GM19372 (cell line): ENCODE measurements around the gene FAM135A.
"Not testable (repeated sequence)": the region's sequence is repeated elsewhere in the genome, so short reads cannot be mapped to it uniquely, and the experiment has no call there.

Source experiments
- ATAC-seq: cut with Tn5 transposase; IDR thresholded peaks from one replicate; pipeline ENCODE4 v1.9.1; 2021; ENCODE audit warnings: mild to moderate bottlenecking, low read depth, moderate library complexity; ENCODE audit not compliant: unreplicated experiment

FAM135A gene

GRCh38 chr6:70453899-70454298 lies 40.6 kb downstream of the FAM135A start:
- ATAC-seq, result not testable (repeated sequence)

DNA sequence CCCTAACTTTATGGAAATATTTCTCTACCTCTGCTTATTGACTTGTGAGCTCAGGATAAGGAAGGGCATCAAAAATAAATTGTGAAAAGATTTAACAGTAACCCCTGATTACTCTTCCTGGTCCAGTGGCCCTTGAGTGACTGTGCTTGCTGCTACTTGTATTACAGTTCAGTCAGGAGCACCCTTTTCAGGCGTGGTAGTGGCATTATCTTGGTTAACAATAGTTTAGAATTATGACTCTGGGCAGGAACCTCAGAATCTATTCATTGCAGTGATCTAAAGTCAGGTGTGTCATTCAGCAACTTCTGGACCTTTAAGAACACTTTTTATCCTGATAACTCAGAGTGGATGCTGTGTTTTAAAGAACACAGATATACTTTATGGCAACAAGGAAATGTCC lies 43.4 kb downstream of the FAM135A start:
- ATAC-seq, result no peak

- ATAC-seq, result no peak
Measured at GRCh38 chr6:70459235-70459634, 45.9 kb downstream of the FAM135A start.

GRCh38 chr6:70459699-70460098 lies 46.4 kb downstream of the FAM135A start:
- not testable (repeated sequence) for ATAC-seq

GRCh38 chr6:70470016-70470415 lies 56.7 kb downstream of the FAM135A start:
- no peak for ATAC-seq

DNA sequence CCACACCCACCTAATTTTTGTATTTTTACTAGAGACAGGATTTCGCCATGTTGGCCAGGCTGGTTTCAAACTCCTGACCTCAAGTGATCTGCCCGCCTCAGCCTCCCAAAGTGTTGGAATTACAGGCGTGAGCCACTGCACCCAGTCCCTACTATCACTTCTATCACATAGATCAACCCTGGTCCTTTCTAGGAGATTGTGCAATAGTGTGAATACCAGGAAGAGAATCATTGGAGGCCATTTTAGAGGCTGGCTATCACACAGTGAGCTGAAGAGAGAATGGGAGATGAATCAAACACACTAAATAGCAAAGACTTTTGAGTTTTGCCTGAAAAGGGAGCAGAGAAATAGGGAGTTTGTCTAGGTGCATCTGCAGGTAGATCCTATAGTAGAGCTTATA lies 57.2 kb downstream of the FAM135A start:
- ATAC-seq, result not testable (repeated sequence)

GRCh38 chr6:70474751-70475150 lies 61.4 kb downstream of the FAM135A start:
- no peak for ATAC-seq

DNA sequence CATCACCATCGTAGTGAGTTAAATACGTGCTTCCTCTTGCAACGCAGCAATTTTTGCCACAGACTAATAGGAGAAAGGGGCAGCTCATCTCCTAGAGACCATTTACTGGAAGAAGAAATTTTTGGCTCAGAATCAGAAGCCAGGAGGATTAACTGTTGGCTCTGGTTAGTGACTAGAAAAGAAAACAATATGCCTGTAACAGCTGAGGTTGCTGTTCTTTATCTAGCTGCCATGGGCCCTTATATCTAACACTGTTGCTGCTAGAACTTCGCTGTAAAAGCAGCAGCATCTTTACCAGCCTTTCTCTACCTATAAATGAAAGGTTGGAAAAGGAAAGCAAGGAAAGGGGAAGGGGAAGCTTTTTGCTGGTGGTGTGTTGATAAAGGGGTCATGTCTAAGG lies 65.9 kb downstream of the FAM135A start:
- no peak for ATAC-seq

GRCh38 chr6:70486638-70487037 lies 73.3 kb downstream of the FAM135A start:
- ATAC-seq, result not testable (repeated sequence)

DNA sequence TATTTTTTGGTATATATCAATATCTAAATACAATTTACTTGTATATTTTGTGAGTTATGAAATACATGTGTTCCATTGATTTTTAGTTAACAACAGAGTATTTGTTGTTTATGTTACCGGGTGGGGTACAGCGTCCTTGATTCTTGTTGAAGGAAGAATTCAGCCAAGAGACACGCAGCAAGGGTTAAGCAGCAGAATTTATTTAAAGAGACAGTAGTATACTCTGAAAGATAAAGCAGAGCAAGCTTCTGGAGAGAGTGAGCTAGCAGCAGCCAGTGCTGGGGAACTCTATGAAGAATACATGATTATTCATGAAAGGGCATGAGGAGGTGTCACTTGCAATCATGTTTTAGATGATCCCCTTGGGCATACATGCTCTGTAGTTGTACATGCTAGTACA lies 76.1 kb downstream of the FAM135A start:
- ATAC-seq, result no peak

DNA sequence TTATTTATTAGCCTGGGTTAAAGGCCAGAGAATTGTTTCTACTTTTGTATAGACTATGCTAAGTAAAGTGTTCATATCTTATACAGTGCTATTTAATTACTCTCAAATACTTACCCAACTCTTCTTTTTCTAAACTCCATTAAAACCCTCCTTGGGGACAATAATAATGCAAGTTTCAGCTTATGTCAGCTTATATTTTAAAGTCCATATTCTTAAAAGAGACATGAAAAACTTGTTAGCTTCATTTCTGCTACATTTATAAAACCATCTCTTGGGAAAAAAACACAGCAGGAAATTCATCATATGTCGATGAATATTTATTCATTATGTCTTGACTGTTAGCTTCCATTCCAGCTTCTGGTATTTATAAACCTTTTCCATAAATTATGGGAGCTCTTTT lies 81.5 kb downstream of the FAM135A start:
- ATAC-seq, result no peak

GRCh38 chr6:70495790-70496189 lies 82.5 kb downstream of the FAM135A start:
- ATAC-seq, result not testable (repeated sequence)

- no peak for ATAC-seq
Measured at GRCh38 chr6:70502484-70502883, 89.2 kb downstream of the FAM135A start.

GRCh38 chr6:70503813-70504465 lies 90.6 kb downstream of the FAM135A start:
- ATAC-seq, result no peak

GRCh38 chr6:70506321-70506720 lies 93.0 kb downstream of the FAM135A start:
- no peak for ATAC-seq

DNA sequence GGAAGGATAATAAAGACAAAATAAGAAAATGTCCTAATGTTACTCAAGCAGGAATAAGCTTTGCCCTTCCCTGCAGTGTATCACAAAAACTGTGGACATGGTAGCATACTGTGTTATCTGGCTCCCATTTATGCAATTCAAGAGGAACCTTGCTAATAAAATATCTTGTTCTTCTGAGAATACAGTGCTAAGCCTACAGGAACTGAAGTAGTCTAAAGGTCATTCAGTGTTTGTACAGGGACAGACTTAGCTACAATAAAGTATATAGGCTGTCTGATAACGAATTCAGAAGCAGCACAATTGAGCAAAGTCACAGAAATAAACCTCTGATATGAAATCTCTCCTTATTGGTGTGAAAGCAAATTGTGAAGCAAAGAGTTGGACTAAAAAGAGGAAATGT lies 93.9 kb downstream of the FAM135A start:
- ATAC-seq, result no peak

DNA sequence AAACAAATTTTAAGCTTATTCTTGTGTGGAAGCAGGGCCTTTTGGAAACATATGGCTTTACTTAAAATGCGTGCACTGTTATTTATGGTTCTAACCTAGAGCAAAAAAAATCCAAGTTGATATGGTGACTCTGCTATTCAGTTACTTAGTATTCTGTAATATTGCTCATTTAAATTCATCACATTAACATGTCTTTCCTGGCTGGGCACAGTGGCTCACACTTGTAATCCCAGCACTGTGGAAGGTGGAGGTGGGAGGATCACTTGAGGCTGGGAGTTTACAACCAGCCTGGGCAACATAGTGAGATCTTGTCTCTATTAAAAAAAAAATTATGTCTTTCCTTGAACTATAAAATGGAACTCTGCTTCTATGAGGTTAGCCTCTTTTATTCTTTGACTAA lies 95.6 kb downstream of the FAM135A start:
- ATAC-seq, result no peak

GRCh38 chr6:70510600-70510999 lies 97.3 kb downstream of the FAM135A start:
- no peak for ATAC-seq

GRCh38 chr6:70518723-70519122 lies 105.4 kb downstream of the FAM135A start:
- ATAC-seq, result no peak

GRCh38 chr6:70520575-70520974 lies 107.3 kb downstream of the FAM135A start:
- no peak for ATAC-seq

- no peak for ATAC-seq
Measured at GRCh38 chr6:70524721-70525286, 111.5 kb downstream of the FAM135A start.

DNA sequence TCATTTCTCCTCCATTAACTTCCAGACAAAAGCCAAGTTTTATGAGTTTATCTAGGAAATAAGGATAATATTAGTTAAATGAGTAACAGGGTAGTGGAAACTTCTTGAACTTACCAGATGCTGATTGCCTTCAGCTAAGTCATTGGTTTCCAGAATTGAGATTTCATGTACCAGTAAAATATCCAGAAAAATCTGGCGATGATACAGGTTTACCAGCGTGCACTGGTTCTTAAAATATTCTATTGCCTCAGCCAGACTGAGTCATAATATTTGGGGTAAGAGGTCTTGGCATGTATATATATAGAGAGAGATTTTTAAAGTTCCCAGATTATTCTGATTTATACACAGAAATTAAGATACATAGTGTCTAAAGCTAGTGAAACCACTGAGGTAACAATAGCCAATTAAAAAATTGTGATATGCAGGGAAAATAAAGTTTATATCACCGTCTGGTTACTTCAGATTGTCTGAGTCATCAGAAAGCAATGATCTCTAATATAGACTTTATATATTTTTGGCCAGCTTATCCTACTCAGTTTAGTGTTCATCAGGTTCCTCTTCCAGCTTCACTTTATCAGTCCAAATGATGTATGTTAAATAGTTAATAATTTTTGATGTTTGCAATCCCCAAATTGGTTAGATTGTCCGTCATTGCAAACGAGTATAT lies 113.9 kb downstream of the FAM135A start:
- no peak for ATAC-seq
